Testis (tissue), 2 donors: ENCODE results near the gene INO80B.

Experiments used
- POLR2A ChIP-seq: fragments of 450-650 bp; IDR thresholded peaks from one replicate; pipeline ENCODE4 v1.6.1; 2017; ENCODE audit warnings: antibody characterized with exemption, mild to moderate bottlenecking, moderate library complexity
- TF ChIP-seq, protein P1 (sequence below), 3 experiments: fragments of 450-650 bp in 2 of 3; fragments of 200-600 bp in 1 of 3; sonication (generic) in 1 of 3; IDR thresholded peaks; one replicate each; pipeline ENCODE4 v1.5.1; 2016 to 2019; ENCODE audit warnings: antibody characterized with exemption in 3 of 3, mild to moderate bottlenecking in 2 of 3, moderate library complexity in 1 of 3

GRCh38 chr2:74439373-74439772 lies 15.5 kb upstream of the INO80B start:
- TF ChIP-seq, protein P1, sequence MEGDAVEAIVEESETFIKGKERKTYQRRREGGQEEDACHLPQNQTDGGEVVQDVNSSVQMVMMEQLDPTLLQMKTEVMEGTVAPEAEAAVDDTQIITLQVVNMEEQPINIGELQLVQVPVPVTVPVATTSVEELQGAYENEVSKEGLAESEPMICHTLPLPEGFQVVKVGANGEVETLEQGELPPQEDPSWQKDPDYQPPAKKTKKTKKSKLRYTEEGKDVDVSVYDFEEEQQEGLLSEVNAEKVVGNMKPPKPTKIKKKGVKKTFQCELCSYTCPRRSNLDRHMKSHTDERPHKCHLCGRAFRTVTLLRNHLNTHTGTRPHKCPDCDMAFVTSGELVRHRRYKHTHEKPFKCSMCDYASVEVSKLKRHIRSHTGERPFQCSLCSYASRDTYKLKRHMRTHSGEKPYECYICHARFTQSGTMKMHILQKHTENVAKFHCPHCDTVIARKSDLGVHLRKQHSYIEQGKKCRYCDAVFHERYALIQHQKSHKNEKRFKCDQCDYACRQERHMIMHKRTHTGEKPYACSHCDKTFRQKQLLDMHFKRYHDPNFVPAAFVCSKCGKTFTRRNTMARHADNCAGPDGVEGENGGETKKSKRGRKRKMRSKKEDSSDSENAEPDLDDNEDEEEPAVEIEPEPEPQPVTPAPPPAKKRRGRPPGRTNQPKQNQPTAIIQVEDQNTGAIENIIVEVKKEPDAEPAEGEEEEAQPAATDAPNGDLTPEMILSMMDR (IDR thresholded peaks at IDR 0.05): no peak
- no peak for TF ChIP-seq POLR2A
